Prostate gland (tissue), 2 donors: ENCODE measurements around the gene ADAMTS2. TPM values are rescaled to one million over a fixed set of nuclear protein-coding genes. Genes with fewer than 3 reads are reported as not detected.

Experiments
- DNase-seq: peaks from one replicate; pipeline ENCODE4 v3.0.0-alpha.2; 2019; ENCODE audit warnings: low spot score
- H3K27ac ChIP-seq, 2 donors: fragments of 200-600 bp; sonication (generic); 2 replicates each; pipeline ENCODE4 v1.5.1; 2017 to 2019
- H3K27me3 ChIP-seq: fragments of 200-600 bp; sonication (generic); replicated peaks from 2 replicates; pipeline ENCODE4 v1.5.1; 2019; ENCODE audit not compliant: insufficient read depth
- H3K36me3 ChIP-seq, 2 donors: fragments of 200-600 bp; sonication (generic); 1 replicate in 1 of 2; 2 replicates in 1 of 2; pipeline versions ENCODE4 v1.5.1 to v1.8.1; 2017 to 2019
- H3K4me1 ChIP-seq: fragments of 200-600 bp; sonication (generic); replicated peaks from 2 replicates; pipeline ENCODE4 v1.5.1; 2019
- H3K4me3 ChIP-seq, 2 donors: fragments of 200-600 bp; sonication (generic); 2 replicates each; pipeline ENCODE4 v1.5.1; 2017 to 2019
- H3K9me3 ChIP-seq: fragments of 200-600 bp; sonication (generic); 2 replicates; pipeline ENCODE4 v1.5.1; 2017
- CTCF ChIP-seq, 4 experiments: fragments of 200-600 bp in 2 of 4; fragments of 450-650 bp in 2 of 4; sonication (generic) in 2 of 4; IDR thresholded peaks; 1 replicate in 3 of 4; 2 replicates in 1 of 4; pipeline ENCODE4 v1.5.1; 2016 to 2019; ENCODE audit warnings: antibody characterized with exemption in 4 of 4, mild to moderate bottlenecking in 2 of 4, moderate library complexity in 2 of 4
- POLR2A ChIP-seq: fragments of 450-650 bp; IDR thresholded peaks from one replicate; pipeline ENCODE4 v1.6.1; 2016; ENCODE audit warnings: antibody characterized with exemption, mild to moderate bottlenecking
- POLR2AphosphoS5 ChIP-seq: sonication (generic); formaldehyde crosslinking; IDR thresholded peaks from one replicate; pipeline ENCODE4 v1.6.1; 2017; ENCODE audit warnings: antibody characterized with exemption
- WGBS: methylation state at CpG from one replicate; pipeline ENCODE4 v1.1.5; 2018; 5-methylcytosine and 5-hydroxymethylcytosine counted together
- intact Hi-C: fragments of 100-400 bp; cut with DNase I; formaldehyde crosslinking; loops from one replicate; pipeline ENCODE4 v1.14.2; 2022
- total RNA-seq, 2 donors: library from RNA; depleted of rRNA; stranded (reverse); fragments of >200 nt; gene quantifications; one replicate each; pipeline ENCODE4 v1.1.0, GENCODE V29; 2016

Gene ADAMTS2
- total RNA-seq, 2 donors from 2014 or later, result 2.0 to 20.3 TPM

GRCh38 chr5:179319123-179319522, 26.1 kb downstream of the ADAMTS2 start:
- TF ChIP-seq POLR2AphosphoS5 (no peak), CTCF (IDR thresholded peaks at IDR 0.05) (no peak), POLR2A (no peak)
- Histone ChIP-seq H3K4me3 (no peak overlapping the region), H3K36me3 (no peaks in the 10 kb centered on the region), H3K27ac (no peak overlapping the region), H3K27me3 (no peaks in the 10 kb centered on the region), H3K4me1 (no peaks in the 10 kb centered on the region), H3K9me3 (no peaks in the 10 kb centered on the region)
- WGBS, result 95% methylated on average over 8 of the region's 8 CpGs
- intact Hi-C loops, result no loop called here
- DNase-seq, result no peak

GRCh38 chr5:179318221-179318955, 26.9 kb downstream of the ADAMTS2 start:
- WGBS, result 44% methylated on average over 21 of the region's 21 CpGs
- Histone ChIP-seq H3K36me3 (no peaks in the 10 kb centered on the region), H3K9me3 (no peaks in the 10 kb centered on the region), H3K27ac (no peak overlapping the region), H3K4me3 (no peak overlapping the region), H3K4me1 (no peaks in the 10 kb centered on the region), H3K27me3 (no peaks in the 10 kb centered on the region)
- no peak for DNase-seq
- intact Hi-C loops, result no loop called here
- TF ChIP-seq POLR2AphosphoS5 (no peak), CTCF (IDR thresholded peaks at IDR 0.05) (no peak), POLR2A (no peak)

- no peak for DNase-seq
- no peak overlapping the region for H3K27ac ChIP-seq
Measured at GRCh38 chr5:179317411-179318220, 27.6 kb downstream of the ADAMTS2 start.

GRCh38 chr5:179316982-179317381, 28.3 kb downstream of the ADAMTS2 start:
- Histone ChIP-seq H3K4me1 (no peaks in the 10 kb centered on the region), H3K27me3 (no peaks in the 10 kb centered on the region), H3K9me3 (no peaks in the 10 kb centered on the region), H3K36me3 (no peaks in the 10 kb centered on the region), H3K4me3 (no peak overlapping the region), H3K27ac (no peak overlapping the region)
- WGBS, result 73% methylated on average over 6 of the region's 6 CpGs
- intact Hi-C loops, result no loop called here
- no peak for DNase-seq
- no peak for TF ChIP-seq POLR2A
- TF ChIP-seq CTCF (IDR thresholded peaks at IDR 0.05), result no peak
- TF ChIP-seq POLR2AphosphoS5, result no peak

More at GRCh38 chr5:179317411-179318220, 27.6 kb downstream of the ADAMTS2 start:
- Histone ChIP-seq H3K4me1 (no peaks in the 10 kb centered on the region), H3K27me3 (no peaks in the 10 kb centered on the region), H3K4me3 (no peak overlapping the region), H3K9me3 (no peaks in the 10 kb centered on the region), H3K36me3 (no peaks in the 10 kb centered on the region)
- TF ChIP-seq CTCF (IDR thresholded peaks at IDR 0.05) (no peak), POLR2AphosphoS5 (no peak), POLR2A (no peak)
- 75% methylated on average over 19 of the region's 19 CpGs for WGBS
- intact Hi-C loops, result no loop called here
